Tibial nerve (tissue), 4 donors: Measurements from ENCODE around the gene FBF1. TPM values are rescaled to one million over a fixed set of nuclear protein-coding genes. Genes with fewer than 3 reads are reported as not detected.

Experiments used
- DNase-seq, 2 donors: peaks; one replicate each; pipeline ENCODE4 v3.0.0-alpha.2; 2019; ENCODE audit warnings: low spot score in 2 of 2
- H3K27ac ChIP-seq, 4 donors: fragments of 200-600 bp; sonication (generic) in 3 of 4; one replicate each; pipeline ENCODE4 v1.5.1; 2017 to 2019; ENCODE audit warnings: mild to moderate bottlenecking in 1 of 4
- H3K27me3 ChIP-seq, 2 donors: fragments of 200-600 bp; sonication (generic) in 1 of 2; one replicate each; pipeline versions ENCODE4 v1.5.1 to v1.6.0; 2017 to 2019
- H3K36me3 ChIP-seq, 3 donors: fragments of 200-600 bp; sonication (generic); one replicate each; pipeline ENCODE4 v1.5.1; 2018 to 2019
- H3K4me1 ChIP-seq, 4 donors: fragments of 200-600 bp; sonication (generic) in 3 of 4; one replicate each; pipeline ENCODE4 v1.5.1; 2017 to 2019
- H3K4me3 ChIP-seq, 4 donors: fragments of 200-600 bp; sonication (generic) in 3 of 4; one replicate each; pipeline ENCODE4 v1.5.1; 2017 to 2019; ENCODE audit warnings: mild to moderate bottlenecking in 1 of 4, moderate library complexity in 1 of 4
- H3K9me3 ChIP-seq, 4 donors: fragments of 200-600 bp; sonication (generic) in 3 of 4; one replicate each; pipeline ENCODE4 v1.5.1; 2017 to 2019
- EP300 ChIP-seq, 2 donors: sonication (generic); formaldehyde crosslinking; IDR thresholded peaks; one replicate each; pipeline ENCODE4 v1.6.1; 2017; ENCODE audit warnings: antibody characterized with exemption in 2 of 2, mild to moderate bottlenecking in 1 of 2
- POLR2A ChIP-seq, 2 donors: fragments of 450-650 bp; IDR thresholded peaks; one replicate each; pipeline ENCODE4 v1.6.1; 2017; ENCODE audit warnings: antibody characterized with exemption in 2 of 2, mild to moderate bottlenecking in 2 of 2, moderate library complexity in 2 of 2
- WGBS, 2 donors: methylation state at CpG; one replicate each; pipeline ENCODE4 v1.1.5; 2018; 5-methylcytosine and 5-hydroxymethylcytosine counted together
- total RNA-seq, 4 donors: library from RNA; depleted of rRNA; stranded (reverse); fragments of >200 nt; gene quantifications; one replicate each; pipeline ENCODE4 v1.1.0, GENCODE V29; 2016
- TF ChIP-seq, protein P1 (sequence below), 5 experiments: fragments of 200-600 bp in 3 of 5; fragments of 450-650 bp in 2 of 5; sonication (generic) in 3 of 5; IDR thresholded peaks; one replicate each; pipeline ENCODE4 v1.5.1; 2016 to 2019; ENCODE audit warnings: antibody characterized with exemption in 5 of 5, mild to moderate bottlenecking in 3 of 5, moderate library complexity in 2 of 5

The FBF1 gene
- total RNA-seq, 4 donors from 2014 or later = 19.9 to 32.4 (median 25.7) TPM

DNA sequence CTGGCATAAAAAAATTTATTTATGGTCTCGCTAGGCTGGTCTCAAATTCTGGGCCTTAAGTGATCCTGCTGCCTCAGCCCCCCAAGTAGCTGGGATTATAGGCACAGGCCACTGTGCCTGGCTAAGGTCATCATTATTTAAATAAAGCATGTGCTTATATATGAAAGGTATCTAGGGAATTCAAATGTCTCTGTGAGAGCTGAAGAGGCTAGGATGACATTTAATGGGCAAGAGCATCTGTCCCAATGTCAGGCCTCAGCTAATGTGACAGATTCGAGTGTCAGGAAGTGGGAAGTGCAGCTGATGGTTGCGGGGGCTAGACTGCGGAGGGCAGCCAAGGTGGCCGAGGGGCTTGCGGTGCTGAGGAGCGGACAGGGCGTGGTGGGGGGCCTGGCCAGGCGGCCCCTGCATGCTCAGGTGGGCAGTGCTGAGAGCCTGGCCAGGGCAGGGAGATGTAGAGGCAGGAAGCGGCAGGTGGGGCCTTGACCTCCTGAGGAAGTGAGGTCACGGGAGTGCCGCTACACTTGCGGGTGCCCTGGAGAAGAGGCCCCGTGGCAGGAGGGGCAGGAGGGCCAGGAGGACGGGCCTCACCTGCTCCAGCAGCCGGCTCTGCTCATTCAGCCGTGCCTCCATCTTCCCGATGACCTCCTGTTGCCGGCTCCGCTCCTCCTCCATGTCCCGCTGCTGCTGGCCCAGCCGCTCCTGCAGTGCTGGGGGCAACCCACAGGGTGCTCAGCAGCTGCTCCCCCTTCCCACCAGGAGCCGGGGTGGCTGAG, 23.5 kb downstream of the FBF1 start:
- Histone ChIP-seq H3K4me3 (no peak overlapping the region), H3K27ac (no peak overlapping the region), H3K36me3 (peaks cover 0 to 82% (median 0%) of the 10 kb centered on the region in 3 donors), H3K9me3 (no peaks in the 10 kb centered on the region), H3K27me3 (no peaks in the 10 kb centered on the region), H3K4me1 (no peaks in the 10 kb centered on the region)
- no peak for DNase-seq
- TF ChIP-seq, protein P1, sequence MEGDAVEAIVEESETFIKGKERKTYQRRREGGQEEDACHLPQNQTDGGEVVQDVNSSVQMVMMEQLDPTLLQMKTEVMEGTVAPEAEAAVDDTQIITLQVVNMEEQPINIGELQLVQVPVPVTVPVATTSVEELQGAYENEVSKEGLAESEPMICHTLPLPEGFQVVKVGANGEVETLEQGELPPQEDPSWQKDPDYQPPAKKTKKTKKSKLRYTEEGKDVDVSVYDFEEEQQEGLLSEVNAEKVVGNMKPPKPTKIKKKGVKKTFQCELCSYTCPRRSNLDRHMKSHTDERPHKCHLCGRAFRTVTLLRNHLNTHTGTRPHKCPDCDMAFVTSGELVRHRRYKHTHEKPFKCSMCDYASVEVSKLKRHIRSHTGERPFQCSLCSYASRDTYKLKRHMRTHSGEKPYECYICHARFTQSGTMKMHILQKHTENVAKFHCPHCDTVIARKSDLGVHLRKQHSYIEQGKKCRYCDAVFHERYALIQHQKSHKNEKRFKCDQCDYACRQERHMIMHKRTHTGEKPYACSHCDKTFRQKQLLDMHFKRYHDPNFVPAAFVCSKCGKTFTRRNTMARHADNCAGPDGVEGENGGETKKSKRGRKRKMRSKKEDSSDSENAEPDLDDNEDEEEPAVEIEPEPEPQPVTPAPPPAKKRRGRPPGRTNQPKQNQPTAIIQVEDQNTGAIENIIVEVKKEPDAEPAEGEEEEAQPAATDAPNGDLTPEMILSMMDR (IDR thresholded peaks at IDR 0.05) = no peak
- TF ChIP-seq POLR2A (IDR thresholded peaks at IDR 0.05) (no peak), EP300 (IDR thresholded peaks at IDR 0.05) (no peak)
- WGBS, 2 donors = 78 to 86% methylated on average over 10 to 23 of the region's 23 CpGs

DNA sequence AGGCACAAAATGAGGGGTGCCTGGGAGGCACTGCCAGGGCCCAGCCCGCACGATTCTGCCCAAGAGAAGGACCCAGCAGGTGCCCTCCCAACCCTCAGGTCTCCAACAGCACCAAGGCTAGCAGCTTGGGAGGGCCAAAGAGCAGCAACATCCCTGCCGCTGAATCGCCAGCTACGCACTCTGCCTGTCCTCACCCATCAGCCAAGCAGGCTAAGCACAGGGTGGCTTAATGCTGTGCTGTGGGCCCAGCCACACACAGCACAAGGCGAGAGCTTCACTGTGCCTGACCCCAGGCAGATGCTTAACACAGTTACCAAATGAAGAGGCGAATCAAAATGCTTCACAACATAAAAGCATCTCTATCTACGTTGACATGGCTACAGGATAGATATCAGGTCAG, 25.6 kb downstream of the FBF1 start:
- H3K27me3 ChIP-seq = no peaks in the 10 kb centered on the region
- no peak overlapping the region for H3K27ac ChIP-seq
- peaks cover 0 to 4% (median 0%) of the 10 kb centered on the region in 4 donors for H3K4me1 ChIP-seq
- WGBS, 2 donors = 84 to 93% methylated on average over 6 to 7 of the region's 8 CpGs
- DNase-seq = no peak
- H3K36me3 ChIP-seq = peaks cover 0 to 73% (median 0%) of the 10 kb centered on the region in 3 donors
- H3K4me3 ChIP-seq = no peak overlapping the region
- no peaks in the 10 kb centered on the region for H3K9me3 ChIP-seq
- TF ChIP-seq POLR2A (IDR thresholded peaks at IDR 0.05) (no peak), EP300 (IDR thresholded peaks at IDR 0.05) (no peak)
- TF ChIP-seq, protein P1 (IDR thresholded peaks at IDR 0.05) = no peak

DNA sequence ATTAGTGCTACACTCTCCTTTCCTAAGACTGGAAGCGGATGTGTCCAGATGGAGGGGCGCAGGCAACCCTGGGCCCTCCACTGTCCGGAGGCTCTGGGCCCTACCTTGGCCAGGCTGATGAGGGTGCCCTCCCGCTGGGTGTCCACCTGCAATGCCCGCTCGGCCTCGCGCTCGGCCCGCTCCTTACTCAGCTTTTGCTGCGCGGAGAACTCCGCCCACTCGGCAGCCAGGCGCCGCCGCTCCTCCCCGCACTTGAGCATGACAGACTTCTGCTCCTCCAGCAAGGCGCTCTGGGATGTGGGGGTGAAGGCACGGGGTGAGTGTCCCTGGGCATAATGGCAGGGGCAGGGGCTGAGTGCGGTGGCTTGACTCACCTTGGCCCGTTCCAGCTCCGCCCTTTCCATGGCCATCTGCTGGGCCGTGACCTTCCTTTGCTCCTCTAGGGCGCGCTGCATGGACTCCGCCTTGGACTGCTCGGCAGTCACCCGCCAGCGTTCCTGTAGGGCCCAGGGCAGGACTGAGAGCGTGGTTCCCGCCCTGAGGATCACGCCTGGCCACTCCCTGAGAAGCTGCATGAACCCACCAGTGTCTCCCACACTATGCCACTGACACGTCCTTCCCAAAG, 26.1 kb downstream of the FBF1 start:
- no peak overlapping the region for H3K4me3 ChIP-seq
- WGBS, 2 donors = 88 to 90% methylated on average over 27 to 32 of the region's 34 CpGs
- H3K36me3 ChIP-seq = peaks cover 0 to 68% (median 0%) of the 10 kb centered on the region in 3 donors
- H3K27ac ChIP-seq = no peak overlapping the region
- no peaks in the 10 kb centered on the region for H3K9me3 ChIP-seq
- H3K27me3 ChIP-seq = no peaks in the 10 kb centered on the region
- TF ChIP-seq, protein P1 (IDR thresholded peaks at IDR 0.05) = no peak
- TF ChIP-seq POLR2A (IDR thresholded peaks at IDR 0.05) (no peak), EP300 (IDR thresholded peaks at IDR 0.05) (no peak)
- DNase-seq = no peak
- H3K4me1 ChIP-seq = peaks cover 0 to 9% (median 0%) of the 10 kb centered on the region in 4 donors

DNA sequence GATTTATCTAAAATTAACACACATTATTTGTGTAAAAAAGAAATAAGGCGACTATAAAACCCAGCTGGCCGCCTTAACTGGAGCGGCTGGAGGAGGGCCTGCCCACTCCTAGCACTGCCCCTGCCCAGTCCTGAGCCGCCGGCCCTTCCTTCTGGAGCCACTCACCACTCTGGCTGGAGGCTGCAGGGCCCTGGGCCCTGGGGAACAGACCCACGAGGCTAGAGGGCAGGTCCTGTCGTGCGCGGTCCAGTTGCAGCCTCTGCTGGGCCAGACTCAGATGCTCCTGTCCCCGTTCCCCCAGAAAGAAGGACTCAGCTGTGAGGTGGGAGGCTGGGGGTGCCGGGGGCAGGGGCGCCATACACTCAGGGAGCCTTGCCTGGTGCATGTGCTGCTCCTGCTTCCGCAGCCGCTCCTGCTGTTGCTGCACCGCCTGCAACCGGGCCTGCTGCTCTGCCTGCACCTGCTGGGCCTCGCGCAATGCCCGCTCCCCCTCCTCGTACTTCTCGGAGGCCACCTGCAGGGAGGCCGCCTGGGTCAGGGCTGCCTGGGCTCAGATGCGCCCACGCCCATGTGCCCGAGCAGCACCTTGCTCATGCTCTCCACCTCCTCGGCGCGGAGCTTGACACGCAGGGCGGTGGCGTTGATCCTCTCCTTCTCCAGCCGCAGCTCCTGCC, 27.2 kb downstream of the FBF1 start:
- Histone ChIP-seq H3K4me1 (peaks cover 0 to 9% (median 0%) of the 10 kb centered on the region in 4 donors), H3K4me3 (no peak overlapping the region), H3K36me3 (peaks cover 0 to 57% (median 0%) of the 10 kb centered on the region in 3 donors), H3K9me3 (no peaks in the 10 kb centered on the region), H3K27me3 (no peaks in the 10 kb centered on the region), H3K27ac (no peak overlapping the region)
- 90% methylated on average over 13 to 32 of the region's 32 CpGs for WGBS, 2 donors
- DNase-seq = no peak
- TF ChIP-seq POLR2A (IDR thresholded peaks at IDR 0.05) (no peak), EP300 (IDR thresholded peaks at IDR 0.05) (no peak)
- TF ChIP-seq, protein P1 (IDR thresholded peaks at IDR 0.05) = no peak
